Measurements from ENCODE around the gene SLC12A8.

DNA sequence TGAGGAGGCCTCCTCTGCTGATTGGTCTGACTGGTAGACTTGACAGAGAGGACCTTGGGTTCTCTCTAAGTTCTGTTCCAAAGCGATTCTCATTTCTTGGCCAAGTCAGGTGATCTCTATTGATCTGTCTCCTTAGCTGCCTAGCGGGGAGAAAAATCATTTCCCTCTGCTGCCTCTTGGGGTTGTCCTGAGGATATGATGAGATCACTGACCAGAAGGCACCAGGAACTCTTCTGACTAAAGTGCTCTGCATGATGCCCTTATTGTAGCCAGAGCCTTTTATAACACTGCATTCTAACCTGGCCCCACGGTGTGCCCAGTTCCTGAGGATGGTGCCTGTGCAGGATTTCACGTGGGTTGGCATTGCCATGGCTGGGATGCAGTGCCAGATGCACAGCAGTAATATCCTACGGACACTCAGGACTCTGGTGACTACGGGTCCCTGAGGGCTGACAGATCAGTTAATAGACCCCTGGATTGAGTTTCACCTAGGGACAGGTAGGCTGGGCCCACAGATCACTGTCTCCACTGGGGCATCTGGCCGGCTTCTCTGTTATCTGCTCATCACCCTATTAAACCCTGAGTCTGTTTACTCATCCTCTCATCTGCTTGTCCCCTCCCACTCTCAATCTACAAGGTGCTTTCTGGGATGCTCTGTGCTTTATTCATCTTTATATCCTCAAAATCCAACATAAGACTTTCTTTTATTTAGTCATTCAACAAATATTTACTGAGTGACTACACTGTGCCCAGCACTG, 152.9 kb downstream of the SLC12A8 start:
- TF ChIP-seq, protein P1, sequence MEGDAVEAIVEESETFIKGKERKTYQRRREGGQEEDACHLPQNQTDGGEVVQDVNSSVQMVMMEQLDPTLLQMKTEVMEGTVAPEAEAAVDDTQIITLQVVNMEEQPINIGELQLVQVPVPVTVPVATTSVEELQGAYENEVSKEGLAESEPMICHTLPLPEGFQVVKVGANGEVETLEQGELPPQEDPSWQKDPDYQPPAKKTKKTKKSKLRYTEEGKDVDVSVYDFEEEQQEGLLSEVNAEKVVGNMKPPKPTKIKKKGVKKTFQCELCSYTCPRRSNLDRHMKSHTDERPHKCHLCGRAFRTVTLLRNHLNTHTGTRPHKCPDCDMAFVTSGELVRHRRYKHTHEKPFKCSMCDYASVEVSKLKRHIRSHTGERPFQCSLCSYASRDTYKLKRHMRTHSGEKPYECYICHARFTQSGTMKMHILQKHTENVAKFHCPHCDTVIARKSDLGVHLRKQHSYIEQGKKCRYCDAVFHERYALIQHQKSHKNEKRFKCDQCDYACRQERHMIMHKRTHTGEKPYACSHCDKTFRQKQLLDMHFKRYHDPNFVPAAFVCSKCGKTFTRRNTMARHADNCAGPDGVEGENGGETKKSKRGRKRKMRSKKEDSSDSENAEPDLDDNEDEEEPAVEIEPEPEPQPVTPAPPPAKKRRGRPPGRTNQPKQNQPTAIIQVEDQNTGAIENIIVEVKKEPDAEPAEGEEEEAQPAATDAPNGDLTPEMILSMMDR (IDR thresholded peaks at IDR 0.05): no peak
- TF ChIP-seq EZH2phosphoT487 (IDR thresholded peaks at IDR 0.05) (no peak), EZH2 (IDR thresholded peaks at IDR 0.05) (no peak)
